NB4 (cell line): ENCODE results near the gene KCNJ18.
"Not testable (repeated sequence)": the region's sequence is repeated elsewhere in the genome, so short reads cannot be mapped to it uniquely, and the experiment has no call there.

Experiments used
- DNase-seq: peaks from one replicate; pipeline ENCODE4 v3.0.0; 2010; ENCODE audit warnings: low read depth
- H3K4me3 ChIP-seq: one replicate; pipeline ENCODE4 v1.5.1; 2011; ENCODE audit warnings: mild to moderate bottlenecking, low read depth, low read length, moderate library complexity

The KCNJ18 gene

DNA sequence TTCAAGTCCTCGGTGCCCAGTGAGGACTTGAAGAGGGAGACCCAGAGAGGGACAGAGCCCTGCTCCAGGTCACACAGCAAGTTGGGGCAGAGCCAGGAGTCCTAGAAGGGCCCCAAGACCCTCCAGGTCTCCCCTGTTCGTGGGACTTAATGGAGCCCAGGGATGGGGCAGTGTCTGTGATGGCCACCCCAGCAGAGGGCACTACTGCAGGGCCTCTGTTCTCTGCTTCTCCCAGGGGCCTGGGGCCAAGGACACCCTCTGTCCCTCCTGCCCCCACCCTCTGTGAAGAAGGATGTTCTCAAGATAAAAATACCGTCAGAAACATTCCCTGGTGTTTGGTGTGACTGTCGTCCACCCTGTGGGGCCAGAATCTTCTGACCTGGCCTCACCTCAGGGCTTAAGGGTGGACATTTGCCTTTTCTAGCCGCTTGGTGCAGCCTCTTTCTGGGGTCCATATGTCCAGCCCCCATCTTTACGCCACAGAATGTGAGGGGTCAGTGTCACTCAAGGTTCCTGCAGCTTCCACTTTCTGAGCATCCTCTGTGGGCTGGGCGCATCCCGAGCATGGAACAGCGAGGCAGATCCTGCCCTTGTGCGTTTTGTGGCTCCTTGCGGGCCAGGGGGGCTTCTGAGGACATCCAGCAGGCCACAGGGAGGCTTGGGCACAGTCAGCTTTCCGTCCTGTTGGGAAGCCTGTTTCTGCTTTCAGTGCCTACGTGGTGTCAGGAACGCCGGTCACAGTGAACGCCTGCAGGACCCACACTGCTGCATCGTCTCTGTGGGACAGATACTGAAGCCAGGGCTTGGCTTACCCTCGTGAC is at the start of gene KCNJ18:
TSS of gene KCNJ18 (plus strand) at position 641 of the 821 bp plus-strand sequence. CDS start 10,264 bp downstream, outside the sequence.
- DNase-seq, H3K4me3 ChIP-seq: not testable (repeated sequence)

DNA sequence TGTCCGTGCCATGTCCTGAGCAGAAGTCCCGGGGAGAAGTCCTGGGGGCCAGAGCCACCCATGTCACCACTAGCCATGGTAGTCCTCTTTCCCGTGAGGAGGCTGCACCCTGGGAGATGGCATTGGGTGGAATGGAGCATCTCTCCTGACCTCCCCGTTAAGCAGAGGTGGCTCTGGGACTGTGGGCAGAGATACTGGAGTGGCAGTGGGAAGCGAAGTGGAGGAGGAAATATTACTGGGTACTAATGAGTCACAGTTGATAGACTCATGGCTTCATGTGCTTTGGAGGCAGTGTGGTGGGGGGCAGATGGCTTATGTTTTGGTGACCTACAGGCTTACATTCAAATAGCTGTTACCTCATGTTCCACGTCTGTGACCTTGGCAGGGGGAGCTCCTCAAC is 44.2 kb upstream of the KCNJ18 start:
- not testable (repeated sequence) for H3K4me3 ChIP-seq

DNA sequence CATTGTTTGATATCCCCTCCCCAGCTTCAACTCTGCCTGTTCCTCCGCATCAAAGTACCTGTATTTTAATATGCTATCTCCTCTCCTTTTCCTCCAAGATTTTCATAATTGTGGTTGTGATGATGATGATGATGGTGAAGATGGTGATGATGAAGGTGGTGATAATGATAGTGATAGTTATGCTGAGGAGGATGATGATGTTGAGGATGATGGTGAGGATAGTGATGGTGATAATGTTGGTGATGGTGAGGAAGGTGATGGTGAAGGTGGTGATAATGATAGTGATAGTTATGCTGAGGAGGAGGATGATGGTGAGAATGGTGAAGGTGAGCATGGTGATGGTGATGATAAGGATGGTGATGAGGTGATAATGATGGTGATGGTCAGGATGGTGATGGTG is 42.3 kb upstream of the KCNJ18 start:
- not testable (repeated sequence) for H3K4me3 ChIP-seq, DNase-seq

More for the DNA sequence above, 44.2 kb upstream of the KCNJ18 start:
- DNase-seq = not testable (repeated sequence)

DNA sequence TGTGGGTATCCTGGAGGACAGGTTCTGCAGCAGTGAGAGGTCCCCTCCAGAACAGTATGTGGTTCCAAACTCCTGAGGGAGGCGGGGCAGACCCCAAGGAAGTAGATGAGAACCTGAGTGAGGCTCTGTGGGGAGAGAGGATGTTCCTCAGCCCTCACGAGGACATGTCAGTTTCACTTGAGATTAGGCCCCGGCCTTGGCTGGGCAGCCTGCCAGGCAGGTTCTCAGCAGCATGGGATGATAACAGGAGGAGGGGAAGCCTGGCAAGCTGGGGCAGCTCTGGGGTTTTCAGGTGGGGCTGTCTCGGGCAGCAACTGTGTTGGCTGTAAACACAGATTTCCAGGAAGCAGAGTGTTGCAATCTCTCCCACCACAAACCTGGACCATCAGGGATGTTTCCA is 40.3 kb upstream of the KCNJ18 start:
- not testable (repeated sequence) for DNase-seq, H3K4me3 ChIP-seq

DNA sequence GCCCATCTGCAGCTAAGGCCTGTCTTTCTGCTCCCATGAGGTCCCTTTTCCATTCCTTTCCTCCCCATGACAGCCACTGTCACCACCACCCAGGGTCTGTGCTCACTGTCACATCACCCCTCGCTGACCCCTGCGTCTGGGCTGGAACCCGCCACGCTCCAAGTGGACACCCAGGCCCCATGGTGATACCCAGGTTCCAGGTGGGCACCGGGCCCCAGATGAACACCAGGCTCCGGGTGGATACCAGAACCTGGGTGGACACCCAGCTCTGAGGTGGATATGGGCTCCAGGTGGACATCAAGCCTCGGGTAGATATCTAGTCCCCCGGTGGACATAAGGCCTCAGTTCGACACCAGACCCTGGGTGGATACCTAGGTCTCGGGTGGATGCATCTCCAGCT is 39.1 kb upstream of the KCNJ18 start:
- H3K4me3 ChIP-seq, DNase-seq: not testable (repeated sequence)

DNA sequence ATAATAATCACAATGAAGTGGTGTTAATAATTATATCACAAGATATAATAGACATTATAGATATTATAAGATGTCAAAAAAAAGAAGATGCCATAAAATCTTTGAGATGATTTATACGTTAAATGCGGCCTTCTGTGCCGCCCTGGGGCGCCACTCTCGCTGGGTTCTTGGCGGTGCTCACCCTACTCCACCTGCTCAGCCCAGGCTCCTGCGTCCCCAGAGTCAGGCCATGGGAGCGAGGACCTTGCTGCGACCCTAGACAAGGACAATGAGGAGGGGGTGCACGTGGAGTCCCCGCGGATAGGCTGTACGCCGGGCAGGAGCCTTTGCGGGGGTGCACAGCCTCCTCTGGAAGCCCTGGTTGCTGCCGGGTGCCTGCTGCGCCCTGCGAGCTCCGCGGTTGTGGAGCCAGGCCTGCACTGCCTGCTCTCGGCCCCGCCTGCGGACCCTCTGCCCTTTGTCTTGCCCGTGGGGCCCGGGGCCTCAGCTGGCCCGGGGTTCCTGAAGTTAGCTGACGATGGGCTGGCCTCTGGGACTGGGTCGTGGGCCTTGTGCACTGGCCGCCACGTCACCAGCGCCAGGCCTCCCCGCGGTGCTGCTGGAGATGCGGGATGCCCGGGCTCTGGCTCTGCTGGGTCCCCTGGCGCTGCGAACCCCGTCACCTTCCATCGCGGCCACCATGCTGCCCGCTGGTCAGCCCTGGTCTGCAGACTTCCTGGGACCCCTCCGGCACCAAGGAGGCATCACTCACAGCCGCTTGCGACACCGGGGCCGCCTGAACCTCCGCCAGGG is 35.6 kb upstream of the KCNJ18 start:
- not testable (repeated sequence) for DNase-seq, H3K4me3 ChIP-seq

DNA sequence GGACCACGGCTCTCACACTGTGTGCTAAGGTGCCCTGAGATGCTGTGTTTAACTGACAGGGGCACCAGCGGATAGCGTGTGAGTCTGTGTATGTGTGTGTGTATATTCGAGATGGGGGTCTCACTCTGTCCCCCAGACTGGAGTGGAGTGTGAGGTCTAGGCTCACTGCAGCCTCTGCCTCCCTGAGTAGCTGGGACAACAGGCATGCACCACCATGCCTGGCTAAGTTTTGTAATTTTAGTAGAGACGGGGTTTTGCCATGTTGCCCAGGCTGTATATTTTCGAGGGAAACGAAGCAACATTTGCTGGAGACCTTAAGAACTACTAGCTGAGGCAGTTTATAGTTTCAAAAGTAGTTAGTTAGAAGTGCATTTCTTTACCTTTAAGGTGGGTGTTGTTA is 32.7 kb upstream of the KCNJ18 start:
- H3K4me3 ChIP-seq, DNase-seq: not testable (repeated sequence)

DNA sequence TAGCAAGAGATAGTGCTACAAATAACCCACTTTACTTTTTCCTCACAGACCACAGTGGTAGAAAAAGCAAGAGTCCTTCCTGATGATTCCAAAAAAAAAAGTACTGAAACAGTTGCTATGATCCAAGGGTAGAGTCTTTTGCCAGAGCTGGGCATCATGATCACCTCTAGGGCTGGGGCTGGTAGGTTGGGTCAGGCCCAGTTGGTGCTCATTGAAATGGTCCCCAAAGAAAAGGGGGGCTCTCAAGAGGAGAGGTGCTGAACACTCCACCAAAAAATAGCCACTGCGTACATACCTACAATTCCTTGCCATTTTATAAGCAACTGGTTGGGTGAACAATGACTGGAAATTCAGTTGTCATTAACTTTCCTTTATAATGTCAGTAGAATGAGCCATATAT is 30.9 kb upstream of the KCNJ18 start:
- not testable (repeated sequence) for DNase-seq, H3K4me3 ChIP-seq

DNA sequence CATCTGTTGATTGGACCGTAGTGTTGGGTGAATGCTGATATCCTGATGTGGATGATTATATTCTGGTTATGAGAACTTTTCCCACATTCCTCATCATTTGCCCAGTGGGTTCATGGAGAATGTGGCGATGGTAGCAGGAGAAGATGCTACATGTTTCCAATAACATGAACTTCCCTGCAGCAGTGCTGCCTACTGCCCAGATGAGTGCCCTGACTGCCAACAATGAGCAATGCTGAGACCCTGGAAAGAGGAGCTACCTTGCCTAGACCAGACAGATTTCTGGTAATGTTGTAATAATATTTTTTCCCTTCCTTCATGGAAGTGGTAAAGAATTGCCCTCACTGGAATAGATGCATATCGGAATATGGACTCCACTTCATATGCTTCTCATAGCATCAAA is 29.2 kb upstream of the KCNJ18 start:
- not testable (repeated sequence) for DNase-seq, H3K4me3 ChIP-seq

DNA sequence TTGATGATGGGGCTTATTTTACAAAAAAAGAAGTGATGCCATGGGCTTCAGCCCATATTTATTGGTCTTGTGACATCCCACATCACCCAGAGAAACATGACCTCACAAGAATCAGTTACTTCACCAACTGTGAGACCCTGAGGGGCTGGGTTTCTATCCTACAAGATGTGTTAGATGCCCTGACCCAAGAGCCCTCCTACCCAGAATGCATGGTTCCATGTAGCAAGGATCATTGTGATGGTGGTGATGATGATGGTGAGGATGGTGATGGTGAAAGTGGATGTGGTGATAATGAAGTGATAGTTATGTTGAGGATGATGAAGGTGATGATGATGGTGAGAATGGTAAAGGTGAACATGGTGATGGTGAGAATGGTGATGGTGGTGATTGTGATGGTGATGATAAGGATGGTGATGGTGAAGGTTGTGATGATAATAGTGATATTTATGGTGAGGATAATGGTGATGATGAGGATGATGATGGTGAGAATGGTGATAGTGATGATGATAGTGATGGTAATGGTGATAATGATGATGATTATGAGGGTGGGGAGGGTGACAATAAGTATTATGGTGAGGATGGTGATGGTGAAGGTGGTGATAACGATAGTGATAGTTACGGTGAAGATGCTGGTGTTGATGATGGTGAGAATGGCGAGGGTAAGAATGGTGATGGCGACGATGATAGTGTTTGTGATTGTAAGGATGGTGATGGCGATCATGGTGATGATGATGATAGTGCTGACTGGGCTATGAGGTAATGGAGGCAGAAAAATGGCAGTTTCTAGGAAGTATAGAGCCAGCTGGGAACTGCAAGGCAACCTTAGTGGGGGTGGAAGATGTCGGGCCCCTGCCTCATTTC is 28.5 kb upstream of the KCNJ18 start:
- not testable (repeated sequence) for DNase-seq, H3K4me3 ChIP-seq

DNA sequence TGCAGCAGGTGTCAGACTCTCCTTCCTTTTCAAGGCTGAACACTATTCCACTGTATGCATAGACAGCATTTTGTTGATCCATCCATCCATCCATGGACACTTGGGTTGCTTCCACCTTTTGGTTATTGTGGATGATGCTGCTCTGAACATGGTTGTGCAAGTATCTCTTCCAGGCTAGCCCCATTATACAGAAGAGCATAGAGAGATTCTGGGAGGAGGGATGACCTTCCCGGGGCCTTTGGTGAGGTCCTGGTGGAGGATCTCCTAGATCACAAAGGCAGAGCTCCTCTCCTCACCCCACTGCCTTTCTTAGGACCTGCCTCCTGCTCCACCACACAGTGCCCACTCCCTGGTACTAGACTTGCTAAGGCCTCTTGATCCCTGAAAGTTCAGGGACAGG is 27.2 kb upstream of the KCNJ18 start:
- not testable (repeated sequence) for DNase-seq

DNA sequence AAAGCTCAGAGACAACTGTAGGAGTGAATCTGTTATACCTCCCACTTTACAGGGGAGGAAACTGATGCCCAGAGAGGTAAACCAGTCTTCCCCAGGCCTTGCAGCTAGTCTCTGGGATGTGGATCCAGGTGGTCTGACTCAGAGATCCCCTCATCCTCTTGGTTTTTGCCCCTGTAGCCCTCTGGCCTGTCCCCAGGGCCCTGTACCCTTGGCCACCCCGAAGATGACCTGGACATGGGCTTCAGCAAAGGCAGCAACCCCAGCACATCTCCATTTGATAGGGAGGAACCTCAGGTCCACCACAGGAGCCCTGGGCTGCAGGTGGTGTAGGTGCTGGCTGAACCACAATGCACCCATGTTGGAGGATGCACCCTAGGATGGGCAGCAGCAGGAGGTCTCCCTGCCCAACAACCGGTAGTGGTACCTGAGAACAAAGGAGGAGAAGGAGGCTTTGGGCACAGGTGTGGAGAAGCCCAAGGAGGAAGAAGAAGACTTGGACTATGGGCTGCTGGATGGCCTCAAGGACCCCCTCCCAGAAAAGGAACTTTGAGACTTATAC is 26.3 kb upstream of the KCNJ18 start:
- not testable (repeated sequence) for DNase-seq, H3K4me3 ChIP-seq

More for the DNA sequence above, 27.2 kb upstream of the KCNJ18 start:
- not testable (repeated sequence) for H3K4me3 ChIP-seq

DNA sequence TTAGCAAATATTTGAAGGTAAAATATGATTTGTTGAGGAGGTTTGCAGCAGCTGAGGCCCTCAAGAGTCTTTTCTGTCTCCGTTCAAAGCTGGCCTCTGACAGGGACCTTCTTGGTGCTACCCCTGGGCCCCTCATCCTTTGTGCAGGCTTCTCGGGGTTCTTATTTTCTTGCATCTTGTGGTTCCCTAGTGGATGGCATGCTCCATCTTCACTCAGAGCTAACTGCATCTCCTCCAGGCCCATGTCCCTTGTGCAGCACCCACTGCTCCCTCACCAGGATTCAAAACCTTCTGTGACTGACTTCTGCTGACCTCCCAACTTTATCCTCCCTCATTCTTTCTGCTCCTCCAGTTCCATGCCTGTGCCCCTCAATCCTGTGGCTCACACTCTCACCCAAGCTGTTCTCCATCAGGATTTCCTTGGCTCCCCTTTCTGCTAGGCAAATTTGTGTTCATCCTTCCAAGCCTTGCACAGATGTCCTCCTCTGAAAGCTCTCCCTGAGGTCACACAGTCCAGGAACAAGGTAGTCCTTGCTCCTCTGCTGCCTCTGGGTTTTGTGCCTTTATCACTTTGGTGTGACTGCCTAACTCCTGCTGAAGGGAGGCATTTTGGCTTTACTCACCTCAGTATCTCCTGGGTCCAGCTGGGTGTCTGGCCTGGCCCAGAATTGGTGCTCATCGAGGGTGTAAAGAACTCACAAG is 25.5 kb upstream of the KCNJ18 start:
- not testable (repeated sequence) for H3K4me3 ChIP-seq, DNase-seq

DNA sequence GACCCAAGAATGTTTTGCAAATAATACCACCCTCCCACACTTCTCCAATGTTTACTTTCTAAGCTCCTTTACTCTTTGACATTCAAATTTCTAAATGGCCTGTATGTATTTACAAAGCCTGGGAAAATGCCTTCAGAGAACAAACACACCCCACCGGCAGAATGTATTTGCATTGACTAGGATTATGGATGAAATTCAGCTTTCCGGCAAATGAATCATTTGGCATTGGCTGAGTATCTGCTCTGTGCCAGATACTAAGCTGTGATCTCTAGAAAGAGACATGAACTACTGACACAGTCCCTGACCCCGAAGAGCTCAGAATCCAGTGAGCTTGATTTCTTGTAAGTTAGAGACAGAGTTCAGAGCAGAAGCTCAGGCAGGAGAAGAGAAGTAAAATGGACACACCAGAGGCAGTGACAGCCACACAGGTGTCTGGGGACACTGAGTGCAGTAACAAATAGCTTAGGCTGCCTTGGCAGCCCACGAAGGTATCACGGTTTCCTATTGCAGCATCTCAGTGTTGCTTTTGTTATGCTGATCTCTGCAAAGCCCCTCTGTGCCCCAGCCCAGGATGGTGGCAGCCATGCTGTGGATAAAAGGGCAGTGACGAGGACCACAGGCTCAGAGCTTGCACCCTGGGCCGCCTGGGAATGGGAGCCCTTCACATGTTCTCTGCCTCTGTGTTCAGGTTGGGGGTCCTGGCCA is 24.8 kb upstream of the KCNJ18 start:
- H3K4me3 ChIP-seq, DNase-seq: not testable (repeated sequence)

DNA sequence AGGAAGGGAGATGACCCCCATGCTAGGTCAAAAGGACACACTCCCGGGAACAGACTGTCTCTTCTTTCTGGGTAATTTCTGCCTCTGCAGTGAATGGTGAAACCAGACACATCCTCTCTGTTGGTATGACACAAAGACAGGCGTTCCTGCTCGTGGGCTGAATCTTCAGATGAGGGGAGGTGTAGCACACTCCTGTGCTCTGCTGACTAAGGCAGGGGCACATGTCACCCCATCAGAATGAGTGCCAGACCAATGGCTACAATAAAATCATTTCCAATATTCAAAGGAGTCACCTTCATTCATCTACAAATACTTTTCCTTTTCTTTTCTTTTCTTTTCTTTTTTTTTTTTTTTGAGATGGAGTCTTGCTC is 24.2 kb upstream of the KCNJ18 start:
- not testable (repeated sequence) for DNase-seq, H3K4me3 ChIP-seq

DNA sequence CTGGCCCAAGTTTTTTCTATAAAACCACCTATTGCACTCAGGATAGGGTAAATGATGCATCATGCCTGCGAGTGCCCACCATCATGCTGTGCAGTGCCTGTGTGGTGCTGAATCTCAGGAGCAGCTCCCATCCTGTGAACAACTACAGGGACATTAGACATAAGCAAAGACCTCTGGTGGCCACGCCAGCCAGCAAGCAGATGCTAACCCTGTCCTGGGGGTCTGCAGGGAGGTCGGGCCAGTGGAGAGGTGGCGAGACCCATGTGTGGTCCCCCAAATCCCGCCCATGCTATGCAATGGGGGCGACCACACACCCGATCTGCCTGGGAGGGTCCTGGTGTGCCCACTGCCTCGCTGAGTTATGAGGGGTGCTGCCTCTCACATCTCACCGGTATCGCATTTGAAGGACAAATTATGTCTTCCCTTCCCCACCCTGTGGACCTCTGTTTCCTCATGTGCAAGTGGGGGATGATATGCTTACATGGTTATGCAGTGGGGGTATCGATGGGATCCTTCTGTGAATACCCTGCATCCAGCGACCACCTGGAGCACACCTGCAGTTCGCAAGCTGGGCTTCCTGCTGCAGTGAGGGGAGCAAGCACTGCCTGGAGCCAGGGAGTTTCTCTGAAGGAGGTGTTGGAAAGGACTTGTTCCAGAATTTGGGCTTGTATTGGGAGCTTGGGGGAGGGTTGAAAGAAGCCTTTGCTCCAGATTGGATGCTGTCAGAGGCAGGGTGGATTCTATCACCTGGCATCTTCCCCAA is 23.4 kb upstream of the KCNJ18 start:
- DNase-seq, H3K4me3 ChIP-seq: not testable (repeated sequence)
